Mesenchymal stem cell (in vitro differentiated cells and primary cell): ENCODE results near the gene ACAT1.

ENCODE experiments used
- DNase-seq: peaks from one replicate; pipeline ENCODE4 v3.0.0-alpha.2; 2013
- H2AFZ ChIP-seq: one replicate; pipeline ENCODE4 v1.6.1; 2013; ENCODE audit warnings: low read depth, mild to moderate bottlenecking, control low read depth, inconsistent platforms, low read length, moderate library complexity
- H2AK5ac ChIP-seq: 2 replicates; pipeline ENCODE4 v1.6.1; 2013; ENCODE audit warnings: low read length, moderate library complexity, mild to moderate bottlenecking, inconsistent platforms; ENCODE audit not compliant: severe bottlenecking
- H2BK120ac ChIP-seq: one replicate; pipeline ENCODE4 v1.6.1; 2013; ENCODE audit warnings: low read depth, mild to moderate bottlenecking, inconsistent platforms, low read length, moderate library complexity
- H2BK12ac ChIP-seq, 2 experiments: one replicate each; pipeline ENCODE4 v1.6.1; 2013; ENCODE audit warnings: inconsistent platforms in 2 of 2, low read length in 2 of 2, mild to moderate bottlenecking in 2 of 2, moderate library complexity in 2 of 2, control low read depth in 1 of 2
- H2BK15ac ChIP-seq: one replicate; pipeline ENCODE4 v1.6.1; 2013; ENCODE audit warnings: mild to moderate bottlenecking, low read depth, inconsistent platforms; ENCODE audit not compliant: poor library complexity, severe bottlenecking
- H2BK5ac ChIP-seq: 2 replicates; pipeline ENCODE4 v1.6.1; 2013; ENCODE audit warnings: low read depth, mild to moderate bottlenecking, low read length, control low read depth, inconsistent platforms; ENCODE audit not compliant: poor library complexity, severe bottlenecking
- H3K14ac ChIP-seq, 2 experiments: one replicate each; pipeline ENCODE4 v1.6.1; 2013; ENCODE audit warnings: inconsistent platforms in 2 of 2, low read length in 2 of 2, control low read depth in 1 of 2, mild to moderate bottlenecking in 1 of 2, moderate library complexity in 1 of 2
- H3K18ac ChIP-seq, 2 experiments: one replicate each; pipeline ENCODE4 v1.6.1; 2013; ENCODE audit warnings: inconsistent platforms in 2 of 2, low read length in 2 of 2, control low read depth in 1 of 2, low read depth in 1 of 2, mild to moderate bottlenecking in 1 of 2
- H3K23ac ChIP-seq, 2 experiments: one replicate each; pipeline ENCODE4 v1.6.1; 2013; ENCODE audit warnings: inconsistent platforms in 2 of 2, low read length in 2 of 2, mild to moderate bottlenecking in 2 of 2, moderate library complexity in 2 of 2, control low read depth in 1 of 2
- H3K27ac ChIP-seq: 2 replicates; pipeline ENCODE4 v1.5.1; 2013; ENCODE audit warnings: mild to moderate bottlenecking, moderate library complexity, low read length, control low read depth, inconsistent platforms; ENCODE audit not compliant: poor library complexity, severe bottlenecking
- H3K27me3 ChIP-seq, 2 experiments: 2 replicates each; pipeline versions ENCODE4 v1.6.1 to v1.7.0; 2013; ENCODE audit warnings: low read length in 2 of 2, mild to moderate bottlenecking in 2 of 2, moderate library complexity in 2 of 2, control low read depth in 1 of 2, inconsistent platforms in 1 of 2; ENCODE audit not compliant: control insufficient read depth in 1 of 2, insufficient read depth in 1 of 2
- H3K36me3 ChIP-seq, 2 experiments: 2 replicates each; pipeline versions ENCODE4 v1.6.1 to v1.7.0; 2013; ENCODE audit warnings: low read length in 2 of 2, control low read depth in 1 of 2, inconsistent platforms in 1 of 2, low read depth in 1 of 2, mild to moderate bottlenecking in 1 of 2; ENCODE audit not compliant: insufficient read depth in 2 of 2, control insufficient read depth in 1 of 2
- H3K4ac ChIP-seq, 2 experiments: one replicate each; pipeline ENCODE4 v1.6.1; 2013; ENCODE audit warnings: inconsistent platforms in 2 of 2, low read length in 2 of 2, mild to moderate bottlenecking in 2 of 2, moderate library complexity in 2 of 2, control low read depth in 1 of 2, low read depth in 1 of 2
- H3K4me1 ChIP-seq: 2 replicates; pipeline ENCODE4 v1.6.1; 2013; ENCODE audit warnings: low read depth, low read length, control low read depth; ENCODE audit not compliant: control insufficient read depth, insufficient read depth
- H3K4me2 ChIP-seq: 2 replicates; pipeline ENCODE4 v1.6.1; 2013; ENCODE audit warnings: low read length, mild to moderate bottlenecking, inconsistent platforms; ENCODE audit not compliant: poor library complexity, severe bottlenecking
- H3K4me3 ChIP-seq, 2 experiments: 2 replicates each; pipeline versions ENCODE4 v1.5.1 to v1.7.0; 2013; ENCODE audit warnings: low read length in 2 of 2, mild to moderate bottlenecking in 2 of 2, control low read depth in 1 of 2, low read depth in 1 of 2; ENCODE audit not compliant: insufficient read depth in 1 of 2
- H3K79me1 ChIP-seq: replicated peaks from 2 replicates; pipeline ENCODE4 v1.6.1; 2013; ENCODE audit warnings: mild to moderate bottlenecking, control low read depth, low read length, inconsistent platforms; ENCODE audit not compliant: poor library complexity, severe bottlenecking
- H3K9ac ChIP-seq: 2 replicates; pipeline ENCODE4 v1.7.0; 2013; ENCODE audit warnings: mild to moderate bottlenecking, low read length, moderate library complexity
- H3K9me3 ChIP-seq: 2 replicates; pipeline ENCODE4 v1.7.0; 2013; ENCODE audit warnings: mild to moderate bottlenecking, low read length; ENCODE audit not compliant: control insufficient read depth
- H4K8ac ChIP-seq: one replicate; pipeline ENCODE4 v1.6.1; 2013; ENCODE audit warnings: inconsistent platforms, mild to moderate bottlenecking, low read length, moderate library complexity
- H4K91ac ChIP-seq: one replicate; pipeline ENCODE4 v1.6.1; 2013; ENCODE audit warnings: mild to moderate bottlenecking, low read length, inconsistent platforms
- WGBS: methylation state at CpG from one replicate; pipeline ENCODE4 v1.1.7; 2013; ENCODE audit warnings: mixed read lengths; 5-methylcytosine and 5-hydroxymethylcytosine counted together

The ACAT1 gene

DNA sequence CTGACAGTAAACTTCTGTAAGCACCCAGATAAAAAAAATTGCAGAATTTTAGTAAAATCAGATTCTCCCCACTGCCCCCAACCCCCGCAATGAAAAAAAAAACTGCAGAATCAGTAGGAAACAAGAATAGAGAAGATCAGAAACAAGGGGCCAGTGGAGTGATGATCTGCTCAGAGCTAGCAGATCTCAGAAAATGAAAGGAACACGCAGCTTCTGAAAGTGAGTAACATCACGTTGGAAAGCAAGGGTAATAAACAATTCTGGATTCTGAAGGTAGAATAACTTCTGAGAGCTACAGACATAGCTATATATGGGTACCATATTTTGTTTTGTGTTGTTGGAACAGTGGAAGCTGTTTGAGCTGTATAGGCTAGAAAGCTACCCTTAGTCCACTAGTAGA, 23.2 kb downstream of the ACAT1 start:
- Histone ChIP-seq H2AK5ac (no peak overlapping the region), H3K9ac (no peak overlapping the region)

DNA sequence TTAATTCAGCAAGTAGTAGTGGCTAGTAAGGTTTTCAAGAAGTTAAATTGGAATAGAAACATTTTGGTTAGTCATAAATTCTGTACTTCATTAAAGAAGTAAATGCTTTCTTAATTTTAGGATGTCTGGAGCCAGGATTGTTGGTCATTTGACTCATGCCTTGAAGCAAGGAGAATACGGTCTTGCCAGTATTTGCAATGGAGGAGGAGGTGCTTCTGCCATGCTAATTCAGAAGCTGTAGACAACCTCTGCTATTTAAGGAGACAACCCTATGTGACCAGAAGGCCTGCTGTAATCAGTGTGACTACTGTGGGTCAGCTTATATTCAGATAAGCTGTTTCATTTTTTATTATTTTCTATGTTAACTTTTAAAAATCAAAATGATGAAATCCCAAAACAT, 25.8 kb downstream of the ACAT1 start:
- Histone ChIP-seq H2BK5ac (no peak overlapping the region), H3K4me1 (no peaks in the 10 kb centered on the region), H2BK120ac (no peak overlapping the region), H3K4me3 (no peak overlapping the region), H3K23ac (no peak overlapping the region), H3K4me2 (no peak overlapping the region), H2AFZ (no peak overlapping the region), H2BK12ac (no peak overlapping the region), H3K9me3 (no peaks in the 10 kb centered on the region), H3K27me3 (no peaks in the 10 kb centered on the region), H3K36me3 (peaks cover 27 to 95% of the 10 kb centered on the region in 2 experiments), H4K8ac (no peak overlapping the region), H3K18ac (no peak overlapping the region), H4K91ac (no peak overlapping the region), H3K79me1 (peaks cover 16% of the 10 kb centered on the region), H2AK5ac (no peak overlapping the region), H3K27ac (no peak overlapping the region), H3K4ac (no peak overlapping the region), H3K14ac (no peak overlapping the region), H2BK15ac (no peak overlapping the region), H3K9ac (no peak overlapping the region)
- DNase-seq = no peak
- WGBS = 91% methylated on average over 1 of the region's 1 CpG

More for the DNA sequence above, 23.2 kb downstream of the ACAT1 start:
- H3K9me3 ChIP-seq = no peaks in the 10 kb centered on the region
- H4K91ac ChIP-seq = no peak overlapping the region
- no peak overlapping the region for H4K8ac ChIP-seq
- no peaks in the 10 kb centered on the region for H3K27me3 ChIP-seq
- no peak overlapping the region for H2BK5ac ChIP-seq
- H3K79me1 ChIP-seq = peaks cover 11% of the 10 kb centered on the region
- DNase-seq = no peak
- H3K18ac ChIP-seq = no peak overlapping the region
- no peak overlapping the region for H2BK15ac ChIP-seq
- no peak overlapping the region for H3K4me3 ChIP-seq
- H3K27ac ChIP-seq = no peak overlapping the region
- H3K23ac ChIP-seq = no peak overlapping the region
- no peak overlapping the region for H3K14ac ChIP-seq
- no peak overlapping the region for H2BK12ac ChIP-seq
- H3K4me2 ChIP-seq = no peak overlapping the region
- no peak overlapping the region for H3K4ac ChIP-seq
- H3K36me3 ChIP-seq = peaks cover 22 to 97% of the 10 kb centered on the region in 2 experiments
- WGBS = 93% methylated on average over 3 of the region's 3 CpGs
- H2BK120ac ChIP-seq = no peak overlapping the region
- no peak overlapping the region for H2AFZ ChIP-seq
- H3K4me1 ChIP-seq = no peaks in the 10 kb centered on the region

DNA sequence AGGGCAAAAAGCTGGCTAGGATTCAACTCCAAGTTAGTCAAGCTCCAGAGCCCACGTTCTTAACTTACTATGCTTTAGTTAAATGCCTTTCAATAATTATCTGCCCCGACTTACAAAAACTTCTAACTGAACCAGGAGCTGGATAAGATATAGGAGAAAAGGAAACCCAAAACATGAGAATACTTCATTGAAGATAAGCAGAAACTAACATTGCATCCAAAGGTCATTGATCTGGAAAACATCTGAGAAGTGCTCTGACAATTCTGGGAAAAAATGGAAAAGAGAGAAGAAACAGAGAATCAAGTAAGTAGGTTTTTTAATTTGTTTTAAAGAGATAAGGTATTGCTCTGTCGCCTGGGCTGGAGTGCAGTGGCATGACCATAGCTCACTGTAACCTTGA, 27.2 kb downstream of the ACAT1 start:
- no peak overlapping the region for H3K18ac ChIP-seq
- H3K9me3 ChIP-seq = no peaks in the 10 kb centered on the region
- no peak overlapping the region for H4K91ac ChIP-seq
- H3K79me1 ChIP-seq = peaks cover 14% of the 10 kb centered on the region
- no peak overlapping the region for H3K4ac ChIP-seq
- H3K4me1 ChIP-seq = no peaks in the 10 kb centered on the region
- H3K14ac ChIP-seq = no peak overlapping the region
- H2BK12ac ChIP-seq = no peak overlapping the region
- no peak overlapping the region for H2AFZ ChIP-seq
- H3K4me3 ChIP-seq = no peak overlapping the region
- H3K27me3 ChIP-seq = no peaks in the 10 kb centered on the region
- no peak overlapping the region for H2BK5ac ChIP-seq
- WGBS = 100% methylated on average over 1 of the region's 3 CpGs
- no peak overlapping the region for H3K23ac ChIP-seq
- peak; percentile 60 for DNase-seq
- H3K9ac ChIP-seq = no peak overlapping the region
- H4K8ac ChIP-seq = no peak overlapping the region
- H3K36me3 ChIP-seq = peaks cover 19 to 91% of the 10 kb centered on the region in 2 experiments
- no peak overlapping the region for H2BK120ac ChIP-seq
- H2BK15ac ChIP-seq = no peak overlapping the region
- no peak overlapping the region for H3K27ac ChIP-seq
- no peak overlapping the region for H2AK5ac ChIP-seq
- no peak overlapping the region for H3K4me2 ChIP-seq

DNA sequence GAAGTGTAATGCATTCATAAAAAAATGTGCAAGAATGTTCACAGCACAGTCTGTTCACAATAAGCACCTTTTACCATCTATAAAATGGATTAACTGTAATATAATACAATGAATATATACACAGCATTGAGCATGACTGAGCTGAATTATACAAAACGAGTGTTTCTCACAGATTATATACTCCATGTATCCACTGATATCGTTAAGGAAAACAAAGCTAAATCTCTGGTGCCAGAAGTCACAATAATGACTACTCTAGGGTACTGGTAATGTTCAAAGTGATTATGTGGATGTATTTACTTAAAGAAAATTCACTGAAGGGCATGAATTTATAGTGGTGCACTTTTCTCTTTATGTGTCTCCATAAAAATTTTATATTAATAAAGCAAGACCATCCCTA, 33.2 kb downstream of the ACAT1 start:
- no peak overlapping the region for H3K4me3 ChIP-seq
- no peak overlapping the region for H3K23ac ChIP-seq
- H3K27ac ChIP-seq = no peak overlapping the region
- no peak for DNase-seq
- no peak overlapping the region for H4K8ac ChIP-seq
- no peak overlapping the region for H3K14ac ChIP-seq
- H3K18ac ChIP-seq = no peak overlapping the region
- H2AK5ac ChIP-seq = no peak overlapping the region
- H2BK15ac ChIP-seq = no peak overlapping the region
- H2BK12ac ChIP-seq = no peak overlapping the region
- no peak overlapping the region for H3K4me2 ChIP-seq
- peaks cover 10% of the 10 kb centered on the region for H3K79me1 ChIP-seq
- no peak overlapping the region for H2AFZ ChIP-seq
- peaks cover 10 to 93% of the 10 kb centered on the region in 2 experiments for H3K36me3 ChIP-seq
- H3K9ac ChIP-seq = no peak overlapping the region
- 100% methylated on average over 2 of the region's 2 CpGs for WGBS
- no peak overlapping the region for H3K4ac ChIP-seq
- H4K91ac ChIP-seq = no peak overlapping the region
- no peak overlapping the region for H2BK120ac ChIP-seq
- no peaks in the 10 kb centered on the region for H3K27me3 ChIP-seq
- no peaks in the 10 kb centered on the region for H3K9me3 ChIP-seq
- no peaks in the 10 kb centered on the region for H3K4me1 ChIP-seq
- no peak overlapping the region for H2BK5ac ChIP-seq
